Omental fat pad (tissue), 4 donors: ENCODE results near the gene SLC43A2. TPM values are rescaled to one million over a fixed set of nuclear protein-coding genes. Genes with fewer than 3 reads are reported as not detected.

Source experiments
- ATAC-seq: fragments of 150-250 bp; one replicate; pipeline ENCODE4 v1.9.1; 2016; ENCODE audit warnings: mild to moderate bottlenecking, moderate library complexity; ENCODE audit not compliant: low FRiP score
- DNase-seq: peaks from one replicate; pipeline ENCODE4 v3.0.0-alpha.2; 2019; ENCODE audit warnings: low spot score
- CTCF ChIP-seq, 3 donors: fragments of 450-650 bp; IDR thresholded peaks; one replicate each; pipeline ENCODE4 v1.5.1; 2016 to 2017; ENCODE audit warnings: antibody characterized with exemption in 3 of 3, mild to moderate bottlenecking in 3 of 3, moderate library complexity in 2 of 3
- total RNA-seq, 4 donors: library from RNA; depleted of rRNA; stranded (reverse); fragments of >200 nt; gene quantifications; one replicate each; pipeline ENCODE4 v1.1.0, GENCODE V29; 2016

The SLC43A2 gene
- total RNA-seq, 4 donors from 2014 or later: 21.0 to 39.9 (median 23.1) TPM

GRCh38 chr17:1559047-1560043 is 69.3 kb downstream of the SLC43A2 start:
- ATAC-seq (no peak), DNase-seq (no peak)
- no peak for TF ChIP-seq CTCF (IDR thresholded peaks at IDR 0.05)

- no peak for TF ChIP-seq CTCF (IDR thresholded peaks at IDR 0.05)
- no peak for DNase-seq
- ATAC-seq: no peak
These were observed 70.2 kb downstream of the SLC43A2 start for GRCh38 chr17:1558401-1558800.

GRCh38 chr17:1557355-1558095 is 71.1 kb downstream of the SLC43A2 start:
- ATAC-seq (peak; percentile 43), DNase-seq (no peak)
- no peak for TF ChIP-seq CTCF (IDR thresholded peaks at IDR 0.05)

GRCh38 chr17:1555651-1556471 is 72.8 kb downstream of the SLC43A2 start:
- no peak for TF ChIP-seq CTCF (IDR thresholded peaks at IDR 0.05)
- DNase-seq (no peak), ATAC-seq (no peak)

DNA sequence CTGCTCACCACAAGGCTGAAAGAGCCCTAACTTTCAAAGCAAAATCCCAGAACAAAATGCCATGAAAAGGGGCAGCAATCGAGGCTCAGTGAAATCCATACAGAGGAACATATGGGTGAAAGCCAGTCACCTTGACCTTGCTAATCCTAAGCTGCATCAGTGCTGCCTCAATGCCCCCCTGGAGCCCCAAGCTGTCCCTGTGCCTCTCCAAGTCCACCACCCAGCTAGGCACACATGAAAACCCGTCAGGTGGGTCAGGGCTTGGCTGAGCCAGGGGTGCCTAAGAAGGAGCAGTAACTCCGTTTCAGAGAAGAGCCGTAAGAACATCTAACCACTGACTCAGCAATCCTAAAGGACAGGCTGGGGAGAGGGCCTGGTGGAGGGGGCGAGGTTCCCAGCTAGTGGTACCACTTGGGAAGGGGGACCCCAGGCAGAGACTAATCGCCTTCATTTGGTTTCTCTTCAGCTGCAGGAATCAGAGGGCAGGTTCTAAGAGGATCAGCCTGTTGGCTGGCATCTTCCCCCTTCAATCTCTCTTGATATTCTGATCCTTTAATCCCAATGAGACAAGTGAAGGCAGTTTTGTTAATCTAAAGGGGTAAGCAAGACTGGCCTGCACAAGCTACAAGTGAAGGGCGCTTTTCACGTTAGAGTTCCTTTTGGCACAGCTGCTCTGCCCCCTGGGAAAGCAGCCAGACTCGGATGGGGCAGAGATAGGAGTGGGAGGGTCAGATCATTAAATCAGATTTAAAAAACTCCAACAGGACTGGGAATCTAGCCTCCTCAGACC is 73.7 kb downstream of the SLC43A2 start:
- no peak for TF ChIP-seq CTCF (IDR thresholded peaks at IDR 0.05)
- DNase-seq (no peak), ATAC-seq (no peak)
